Activated naive CD8-positive, alpha-beta T cell treated with anti-CD3 and anti-CD28 coated beads, Interleukin-2, amount 10 ng/mL, durations not matched to agents 7 days and 5 days (primary cell): ENCODE results near the gene UST. TPM values are rescaled to one million over a fixed set of nuclear protein-coding genes. Genes with fewer than 3 reads are reported as not detected.
"Not testable (repeated sequence)": the region's sequence is repeated elsewhere in the genome, so short reads cannot be mapped to it uniquely, and the experiment has no call there.

Experiments
- ATAC-seq: fragments of 150-1000 bp; cut with Tn5 transposase; one replicate; pipeline ENCODE4 v1.10.0; 2021; ENCODE audit warnings: low read depth, moderate library complexity
- POLR2A ChIA-PET: fragments of 350-600 bp; sonication (Branson Sonifier 250); formaldehyde crosslinking; loops from one replicate; lab custom pipeline; 2021; ENCODE audit warnings: antibody characterized with exemption; lab: Charles Lee
- DNase-seq: peaks from one replicate; pipeline ENCODE4 v3.0.0; 2021
- H3K27ac Mint-ChIP-seq: one replicate; pipeline ENCODE4 v1.8.0; 2022; ENCODE audit warnings: mild to moderate bottlenecking, mixed read lengths
- H3K27me3 Mint-ChIP-seq: one replicate; pipeline ENCODE4 v1.8.0; 2022; ENCODE audit warnings: mild to moderate bottlenecking, moderate library complexity, mixed read lengths
- H3K36me3 Mint-ChIP-seq: one replicate; pipeline ENCODE4 v1.8.0; 2021; ENCODE audit warnings: mild to moderate bottlenecking, mixed read lengths
- H3K4me1 Mint-ChIP-seq: one replicate; pipeline ENCODE4 v1.8.0; 2021; ENCODE audit warnings: mixed read lengths
- H3K4me3 Mint-ChIP-seq: one replicate; pipeline ENCODE4 v1.8.0; 2022; ENCODE audit warnings: mild to moderate bottlenecking, moderate library complexity, mixed read lengths
- H3K9me3 Mint-ChIP-seq: one replicate; pipeline ENCODE4 v1.8.0; 2021; ENCODE audit warnings: mixed read lengths
- total RNA-seq, 2 experiments: library from RNA; stranded (reverse); gene quantifications; one replicate each; pipeline ENCODE4 v1.2.3, GENCODE V29; 2021

The UST gene
- total RNA-seq, 2 experiments from 2014 or later, result 2.9 to 3.1 TPM

GRCh38 chr6:148779142-148779562, 32.3 kb downstream of the UST start:
- Mint-ChIP-seq H3K27ac (no peak overlapping the region), H3K4me1 (peaks cover 6% of the 10 kb centered on the region), H3K36me3 (no peaks in the 10 kb centered on the region), H3K9me3 (no peaks in the 10 kb centered on the region), H3K4me3 (no peak overlapping the region), H3K27me3 (no peaks in the 10 kb centered on the region)
- ATAC-seq, result no peak
- POLR2A ChIA-PET, result no interaction called here
- no peak for DNase-seq

GRCh38 chr6:148780423-148780822, 33.6 kb downstream of the UST start:
- H3K4me1 Mint-ChIP-seq, H3K36me3 Mint-ChIP-seq, H3K27ac Mint-ChIP-seq, ATAC-seq, POLR2A ChIA-PET, H3K27me3 Mint-ChIP-seq, DNase-seq, H3K4me3 Mint-ChIP-seq, H3K9me3 Mint-ChIP-seq: not testable (repeated sequence)

- no peak for DNase-seq
- H3K4me1 Mint-ChIP-seq, result peaks cover 6% of the 10 kb centered on the region
- H3K27me3 Mint-ChIP-seq, result peaks cover 3% of the 10 kb centered on the region
- no peak for ATAC-seq
- no peaks in the 10 kb centered on the region for H3K9me3 Mint-ChIP-seq
- H3K36me3 Mint-ChIP-seq, result no peaks in the 10 kb centered on the region
- POLR2A ChIA-PET, result interaction anchor here (1.0 kb wide), 1 partner anchor 33 kb away, joined by 3 read pairs; no protein-coding TSS in a partner anchor
- no peak overlapping the region for H3K27ac Mint-ChIP-seq
- H3K4me3 Mint-ChIP-seq, result no peak overlapping the region
Observed at GRCh38 chr6:148780918-148781436, 34.1 kb downstream of the UST start.

GRCh38 chr6:148789948-148790347, 43.1 kb downstream of the UST start:
- Mint-ChIP-seq H3K9me3 (no peaks in the 10 kb centered on the region), H3K27me3 (peaks cover 23% of the 10 kb centered on the region), H3K4me1 (no peaks in the 10 kb centered on the region), H3K4me3 (no peak overlapping the region), H3K27ac (no peak overlapping the region), H3K36me3 (no peaks in the 10 kb centered on the region)
- DNase-seq (no peak), ATAC-seq (no peak)
- POLR2A ChIA-PET, result interaction anchor here (0.7 kb wide), 1 partner anchor 202 kb away, joined by 5 read pairs; no protein-coding TSS in a partner anchor

- H3K4me3 Mint-ChIP-seq, result no peak overlapping the region
- no peak for DNase-seq
- H3K27ac Mint-ChIP-seq, result no peak overlapping the region
- no peaks in the 10 kb centered on the region for H3K4me1 Mint-ChIP-seq
- H3K27me3 Mint-ChIP-seq, result peaks cover 23% of the 10 kb centered on the region
- ATAC-seq, result no peak
- no peaks in the 10 kb centered on the region for H3K9me3 Mint-ChIP-seq
- no peaks in the 10 kb centered on the region for H3K36me3 Mint-ChIP-seq
- POLR2A ChIA-PET, result no interaction called here
Observed at GRCh38 chr6:148790404-148790803, 43.6 kb downstream of the UST start.

GRCh38 chr6:148790817-148791216, 44.0 kb downstream of the UST start:
- H3K9me3 Mint-ChIP-seq, result no peaks in the 10 kb centered on the region
- no peak overlapping the region for H3K27ac Mint-ChIP-seq
- peaks cover 22% of the 10 kb centered on the region for H3K27me3 Mint-ChIP-seq
- POLR2A ChIA-PET, result no interaction called here
- ATAC-seq, result no peak
- H3K4me3 Mint-ChIP-seq, result no peak overlapping the region
- no peaks in the 10 kb centered on the region for H3K4me1 Mint-ChIP-seq
- DNase-seq, result no peak
- H3K36me3 Mint-ChIP-seq, result no peaks in the 10 kb centered on the region

GRCh38 chr6:148791372-148791771, 44.5 kb downstream of the UST start:
- no peak for ATAC-seq
- Mint-ChIP-seq H3K4me1 (no peaks in the 10 kb centered on the region), H3K4me3 (no peak overlapping the region), H3K36me3 (no peaks in the 10 kb centered on the region), H3K9me3 (no peaks in the 10 kb centered on the region), H3K27me3 (peaks cover 19% of the 10 kb centered on the region), H3K27ac (no peak overlapping the region)
- POLR2A ChIA-PET, result no interaction called here
- DNase-seq, result no peak

- peaks cover 4% of the 10 kb centered on the region for H3K27me3 Mint-ChIP-seq
- no peak for DNase-seq
- no peak overlapping the region for H3K27ac Mint-ChIP-seq
- H3K9me3 Mint-ChIP-seq, result no peaks in the 10 kb centered on the region
- no peaks in the 10 kb centered on the region for H3K4me1 Mint-ChIP-seq
- no peak for ATAC-seq
- H3K4me3 Mint-ChIP-seq, result no peak overlapping the region
- POLR2A ChIA-PET, result no interaction called here
- H3K36me3 Mint-ChIP-seq, result no peaks in the 10 kb centered on the region
Observed at GRCh38 chr6:148793721-148794120, 46.9 kb downstream of the UST start.

- ATAC-seq, result no peak
- no peaks in the 10 kb centered on the region for H3K27me3 Mint-ChIP-seq
- no peak overlapping the region for H3K4me3 Mint-ChIP-seq
- H3K36me3 Mint-ChIP-seq, result no peaks in the 10 kb centered on the region
- no peak for DNase-seq
- POLR2A ChIA-PET, result no interaction called here
- no peaks in the 10 kb centered on the region for H3K4me1 Mint-ChIP-seq
- no peak overlapping the region for H3K27ac Mint-ChIP-seq
- H3K9me3 Mint-ChIP-seq, result no peaks in the 10 kb centered on the region
Observed at GRCh38 chr6:148794797-148795196, 48.0 kb downstream of the UST start.

- Mint-ChIP-seq H3K36me3 (no peaks in the 10 kb centered on the region), H3K9me3 (no peaks in the 10 kb centered on the region), H3K27me3 (peaks cover 5% of the 10 kb centered on the region), H3K4me3 (no peak overlapping the region), H3K4me1 (no peaks in the 10 kb centered on the region), H3K27ac (no peak overlapping the region)
- POLR2A ChIA-PET, result no interaction called here
- DNase-seq (no peak), ATAC-seq (no peak)
Observed at GRCh38 chr6:148795563-148795962, 48.7 kb downstream of the UST start.

- Mint-ChIP-seq H3K36me3 (no peaks in the 10 kb centered on the region), H3K4me3 (no peak overlapping the region), H3K9me3 (no peaks in the 10 kb centered on the region), H3K27ac (no peak overlapping the region), H3K27me3 (peaks cover 10% of the 10 kb centered on the region), H3K4me1 (no peaks in the 10 kb centered on the region)
- DNase-seq (no peak), ATAC-seq (no peak)
- POLR2A ChIA-PET, result no interaction called here
Observed at GRCh38 chr6:148799647-148800046, 52.8 kb downstream of the UST start.

- H3K27me3 Mint-ChIP-seq, result peaks cover 10% of the 10 kb centered on the region
- POLR2A ChIA-PET, result no interaction called here
- no peak overlapping the region for H3K4me3 Mint-ChIP-seq
- ATAC-seq (no peak), DNase-seq (no peak)
- H3K27ac Mint-ChIP-seq, result no peak overlapping the region
- no peaks in the 10 kb centered on the region for H3K36me3 Mint-ChIP-seq
- H3K4me1 Mint-ChIP-seq, result no peaks in the 10 kb centered on the region
- no peaks in the 10 kb centered on the region for H3K9me3 Mint-ChIP-seq
Observed at GRCh38 chr6:148800536-148800935, 53.7 kb downstream of the UST start.

GRCh38 chr6:148803979-148804378, 57.1 kb downstream of the UST start:
- peaks cover 10% of the 10 kb centered on the region for H3K27me3 Mint-ChIP-seq
- H3K4me1 Mint-ChIP-seq, result no peaks in the 10 kb centered on the region
- ATAC-seq (no peak), DNase-seq (no peak)
- H3K4me3 Mint-ChIP-seq, result no peak overlapping the region
- H3K9me3 Mint-ChIP-seq, result no peaks in the 10 kb centered on the region
- POLR2A ChIA-PET, result no interaction called here
- no peak overlapping the region for H3K27ac Mint-ChIP-seq
- no peaks in the 10 kb centered on the region for H3K36me3 Mint-ChIP-seq

GRCh38 chr6:148805777-148806176, 58.9 kb downstream of the UST start:
- H3K4me1 Mint-ChIP-seq, result no peaks in the 10 kb centered on the region
- peaks cover 5% of the 10 kb centered on the region for H3K27me3 Mint-ChIP-seq
- POLR2A ChIA-PET, result no interaction called here
- ATAC-seq, result no peak
- H3K4me3 Mint-ChIP-seq, result no peak overlapping the region
- H3K9me3 Mint-ChIP-seq, result no peaks in the 10 kb centered on the region
- no peaks in the 10 kb centered on the region for H3K36me3 Mint-ChIP-seq
- DNase-seq, result no peak
- H3K27ac Mint-ChIP-seq, result no peak overlapping the region

GRCh38 chr6:148807784-148808183, 61.0 kb downstream of the UST start:
- Mint-ChIP-seq H3K4me3 (no peak overlapping the region), H3K36me3 (no peaks in the 10 kb centered on the region), H3K27ac (no peak overlapping the region), H3K27me3 (no peaks in the 10 kb centered on the region), H3K9me3 (no peaks in the 10 kb centered on the region), H3K4me1 (no peaks in the 10 kb centered on the region)
- DNase-seq, result no peak
- POLR2A ChIA-PET, result no interaction called here
- ATAC-seq, result no peak
